H9 (cell line): ENCODE results near the gene HIGD2A. TPM values are rescaled to one million over a fixed set of nuclear protein-coding genes. Genes with fewer than 3 reads are reported as not detected.

Experiments used
- DNase-seq: peaks from one replicate; pipeline ENCODE4 v3.0.0-alpha.2; 2017
- H2AFZ ChIP-seq: one replicate; pipeline ENCODE4 v1.6.1; 2013; ENCODE audit warnings: mild to moderate bottlenecking, low read length, control low read depth, moderate library complexity
- H2AK5ac ChIP-seq: 2 replicates; pipeline ENCODE4 v1.6.1; 2013; ENCODE audit warnings: low read length, control low read depth, mixed read lengths; ENCODE audit not compliant: insufficient read length
- H2BK120ac ChIP-seq: one replicate; pipeline ENCODE4 v1.6.1; 2013; ENCODE audit warnings: low read depth, mild to moderate bottlenecking, low read length, control low read depth, inconsistent platforms; ENCODE audit not compliant: poor library complexity, severe bottlenecking
- H2BK12ac ChIP-seq: 2 replicates; pipeline ENCODE4 v1.6.1; 2013; ENCODE audit warnings: low read length, control low read depth, mixed read lengths, low read depth; ENCODE audit not compliant: insufficient read length
- H2BK15ac ChIP-seq: 2 replicates; pipeline ENCODE4 v1.6.1; 2013; ENCODE audit warnings: low read depth, low read length, control low read depth
- H2BK20ac ChIP-seq: one replicate; pipeline ENCODE4 v1.6.1; 2013; ENCODE audit warnings: low read depth, mild to moderate bottlenecking, low read length, control low read depth, inconsistent platforms; ENCODE audit not compliant: poor library complexity, severe bottlenecking
- H2BK5ac ChIP-seq: 2 replicates; pipeline ENCODE4 v1.6.1; 2013; ENCODE audit warnings: low read length, control low read depth, mixed read lengths; ENCODE audit not compliant: insufficient read length
- H3K14ac ChIP-seq: 2 replicates; pipeline ENCODE4 v1.6.1; 2013; ENCODE audit warnings: low read length, control low read depth; ENCODE audit not compliant: insufficient read depth
- H3K18ac ChIP-seq: 2 replicates; pipeline ENCODE4 v1.6.1; 2013; ENCODE audit warnings: low read depth, mild to moderate bottlenecking, mixed read lengths, low read length, control low read depth; ENCODE audit not compliant: insufficient read length
- H3K23ac ChIP-seq: 2 replicates; pipeline ENCODE4 v1.6.1; 2013; ENCODE audit warnings: low read length, control low read depth, mixed read lengths, low read depth; ENCODE audit not compliant: insufficient read length
- H3K23me2 ChIP-seq: 2 replicates; pipeline ENCODE4 v1.6.1; 2013; ENCODE audit warnings: low read depth, mild to moderate bottlenecking, mixed read lengths, low read length, control low read depth; ENCODE audit not compliant: insufficient read length, poor library complexity, severe bottlenecking
- H3K27ac ChIP-seq: 2 replicates; pipeline ENCODE4 v1.5.1; 2013; ENCODE audit warnings: low read length, control low read depth, mixed read lengths, low read depth; ENCODE audit not compliant: insufficient read length
- H3K27me3 ChIP-seq: 2 replicates; pipeline ENCODE4 v1.6.1; 2013; ENCODE audit warnings: low read length, control low read depth, inconsistent platforms; ENCODE audit not compliant: insufficient read depth
- H3K4ac ChIP-seq: 2 replicates; pipeline ENCODE4 v1.6.1; 2013; ENCODE audit warnings: low read depth, mild to moderate bottlenecking, control low read depth, inconsistent platforms, low read length, moderate library complexity
- H3K4me1 ChIP-seq: 2 replicates; pipeline ENCODE4 v1.6.1; 2013; ENCODE audit warnings: low read length, control low read depth, inconsistent platforms; ENCODE audit not compliant: insufficient read depth
- H3K4me2 ChIP-seq: 2 replicates; pipeline ENCODE4 v1.6.1; 2013; ENCODE audit warnings: low read length, control low read depth, mixed read lengths; ENCODE audit not compliant: insufficient read length, insufficient read depth
- H3K56ac ChIP-seq: 2 replicates; pipeline ENCODE4 v1.6.1; 2013; ENCODE audit warnings: low read depth, mild to moderate bottlenecking, mixed read lengths, low read length, control low read depth; ENCODE audit not compliant: insufficient read length
- H3K79me1 ChIP-seq: 2 replicates; pipeline ENCODE4 v1.6.1; 2013; ENCODE audit warnings: low read depth, mild to moderate bottlenecking, moderate library complexity, low read length, control low read depth, inconsistent platforms; ENCODE audit not compliant: insufficient read depth, poor library complexity, severe bottlenecking
- H3K79me2 ChIP-seq: 2 replicates; pipeline ENCODE4 v1.6.1; 2013; ENCODE audit warnings: low read length, control low read depth, inconsistent platforms; ENCODE audit not compliant: insufficient read depth
- H3K9ac ChIP-seq: 2 replicates; pipeline ENCODE4 v1.6.1; 2013; ENCODE audit warnings: low read length, control low read depth, mixed read lengths; ENCODE audit not compliant: insufficient read length; ENCODE audit errors: extremely low read depth
- H3K9me3 ChIP-seq: one replicate; pipeline ENCODE4 v1.6.1; 2013; ENCODE audit warnings: low read depth, low read length, inconsistent platforms; ENCODE audit not compliant: control insufficient read depth
- H3T11ph ChIP-seq: one replicate; pipeline ENCODE4 v1.6.1; 2013; ENCODE audit warnings: mild to moderate bottlenecking, low read length, control low read depth, inconsistent platforms
- H4K20me1 ChIP-seq: one replicate; pipeline ENCODE4 v1.6.1; 2013; ENCODE audit not compliant: control insufficient read depth, insufficient read length, insufficient read depth
- H4K5ac ChIP-seq: 2 replicates; pipeline ENCODE4 v1.6.1; 2013; ENCODE audit warnings: low read depth, mild to moderate bottlenecking, mixed read lengths, low read length, control low read depth; ENCODE audit not compliant: insufficient read length
- H4K8ac ChIP-seq: replicated peaks from 2 replicates; pipeline ENCODE4 v1.6.1; 2013; ENCODE audit warnings: low read length, control low read depth, mixed read lengths, low read depth; ENCODE audit not compliant: insufficient read length
- H4K91ac ChIP-seq: 2 replicates; pipeline ENCODE4 v1.6.1; 2013; ENCODE audit warnings: low read depth, mild to moderate bottlenecking, moderate library complexity, mixed read lengths, low read length, control low read depth; ENCODE audit not compliant: insufficient read length
- H3K27ac Mint-ChIP-seq, 3 experiments: 2 replicates in 2 of 3; 3 replicates in 1 of 3; pipeline ENCODE4 v1.8.0; 2020 to 2021; ENCODE audit warnings: mixed read lengths in 3 of 3, mild to moderate bottlenecking in 1 of 3, moderate library complexity in 1 of 3
- H3K27me3 Mint-ChIP-seq: 2 replicates; pipeline ENCODE4 v1.8.0; 2021; ENCODE audit warnings: low read depth, mild to moderate bottlenecking, moderate library complexity, mixed read lengths
- H3K36me3 Mint-ChIP-seq, 3 experiments: 2 replicates in 2 of 3; 3 replicates in 1 of 3; pipeline ENCODE4 v1.8.0; 2020 to 2021; ENCODE audit warnings: low read depth in 3 of 3, mixed read lengths in 3 of 3; ENCODE audit not compliant: insufficient read depth in 1 of 3
- H3K4me1 Mint-ChIP-seq, 2 experiments: 2 replicates each; pipeline ENCODE4 v1.8.0; 2020; ENCODE audit warnings: mixed read lengths in 2 of 2
- H3K4me3 Mint-ChIP-seq, 2 experiments: 2 replicates in 1 of 2; 3 replicates in 1 of 2; pipeline ENCODE4 v1.8.0; 2020 to 2021; ENCODE audit warnings: mild to moderate bottlenecking in 2 of 2, mixed read lengths in 2 of 2, moderate library complexity in 1 of 2
- H3K9me3 Mint-ChIP-seq, 2 experiments: 2 replicates in 1 of 2; 3 replicates in 1 of 2; pipeline ENCODE4 v1.8.0; 2020; ENCODE audit warnings: mild to moderate bottlenecking in 2 of 2, mixed read lengths in 2 of 2, moderate library complexity in 1 of 2
- CTCF ChIP-seq: fragments of 200-600 bp; sonication (generic); conservative IDR thresholded peaks from 3 replicates; pipeline ENCODE4 v1.8.0; 2021; ENCODE audit warnings: antibody characterized with exemption, mild to moderate bottlenecking
- WGBS: extraction: QIAGEN DNeasy Blood & Tissue Kit; methylation state at CpG from one replicate; pipeline ENCODE4 v1.1.7; 2013; ENCODE audit warnings: missing lambda C conversion rate, low lambda C conversion rate, mixed read lengths; ENCODE audit not compliant: insufficient read length; ENCODE audit errors: extremely low coverage; 5-methylcytosine and 5-hydroxymethylcytosine counted together
- total RNA-seq: library from RNA; stranded (reverse); gene quantifications from 2 replicates; pipeline ENCODE4 v1.2.1, GENCODE V29; 2021

Gene HIGD2A
- total RNA-seq, 1 experiment from 2014 or later: 92.3 TPM

- Histone ChIP-seq H3K23ac (no peak overlapping the region), H2BK120ac (no peak overlapping the region), H2BK20ac (no peak overlapping the region), H3K4ac (no peak overlapping the region), H3K4me1 (no peaks in the 10 kb centered on the region), H3K18ac (no peak overlapping the region), H3K56ac (no peak overlapping the region), H4K91ac (no peak overlapping the region), H3T11ph (no peak overlapping the region), H3K4me2 (no peak overlapping the region), H2AK5ac (no peak overlapping the region), H2AFZ (no peak overlapping the region), H3K14ac (no peak overlapping the region), H2BK5ac (no peak overlapping the region), H4K5ac (no peak overlapping the region), H4K8ac (no peak overlapping the region), H2BK15ac (no peak overlapping the region), H3K9ac (no peak overlapping the region), H3K9me3 (no peaks in the 10 kb centered on the region), H3K27ac (no peak overlapping the region), H3K79me1 (no peaks in the 10 kb centered on the region), H4K20me1 (no peaks in the 10 kb centered on the region), H3K27me3 (no peaks in the 10 kb centered on the region), H3K79me2 (peaks cover 8% of the 10 kb centered on the region; the same call in 1 of the 2 replicates), H3K23me2 (peaks cover 3% of the 10 kb centered on the region), H2BK12ac (no peak overlapping the region)
- no peaks in the 10 kb centered on the region for H3K9me3 Mint-ChIP-seq
- no peak overlapping the region for H3K27ac Mint-ChIP-seq
- no peak overlapping the region for H3K4me3 Mint-ChIP-seq
- H3K36me3 Mint-ChIP-seq: peaks cover 35 to 81% (median 43%) of the 10 kb centered on the region in 3 experiments
- no peak for DNase-seq
- WGBS: no CpG with 5 or more reads among the region's 15 CpGs
- no peaks in the 10 kb centered on the region for H3K27me3 Mint-ChIP-seq
- TF ChIP-seq CTCF: no peak
- H3K4me1 Mint-ChIP-seq: peaks cover 9 to 10% of the 10 kb centered on the region in 2 experiments
These were observed 5.2 kb upstream of the HIGD2A start for GRCh38 chr5:176383248-176383905.
